Natural killer cell (primary cell): Measurements from ENCODE around the gene PCK1. TPM values are rescaled to one million over a fixed set of nuclear protein-coding genes. Genes with fewer than 3 reads are reported as not detected.

ENCODE experiments used
- ATAC-seq, 3 donors: fragments of 150-1000 bp in 2 of 3; fragments of 200-7000 bp in 1 of 3; cut with Tn5 transposase; 1 replicate in 1 of 3; 2 replicates in 2 of 3; pipeline ENCODE4 v1.10.0; 2021; ENCODE audit warnings: mild to moderate bottlenecking in 2 of 3, moderate library complexity in 2 of 3
- DNase-seq, 2 donors: peaks; one replicate each; pipeline versions ENCODE4 v3.0.0 to v3.0.0-alpha.2; 2013 to 2021; ENCODE audit warnings: mixed read lengths in 1 of 2
- H3K27ac ChIP-seq: one replicate; pipeline ENCODE4 v1.5.1; 2013; ENCODE audit warnings: mild to moderate bottlenecking, low read length
- H3K27me3 ChIP-seq: one replicate; pipeline ENCODE4 v1.6.1; 2013; ENCODE audit warnings: low read length; ENCODE audit not compliant: control insufficient read depth, insufficient read depth
- H3K36me3 ChIP-seq: one replicate; pipeline ENCODE4 v1.6.1; 2013; ENCODE audit warnings: low read length; ENCODE audit not compliant: control insufficient read depth, insufficient read depth
- H3K4me1 ChIP-seq: one replicate; pipeline ENCODE4 v1.6.1; 2013; ENCODE audit warnings: low read length; ENCODE audit not compliant: control insufficient read depth, insufficient read depth
- H3K4me3 ChIP-seq: one replicate; pipeline ENCODE4 v1.5.1; 2013; ENCODE audit warnings: low read length
- H3K9me3 ChIP-seq: one replicate; pipeline ENCODE4 v1.6.1; 2013; ENCODE audit warnings: low read length; ENCODE audit not compliant: control insufficient read depth, insufficient read depth
- H3K27ac Mint-ChIP-seq, 2 donors: one replicate each; pipeline ENCODE4 v1.8.0; 2022; ENCODE audit warnings: mild to moderate bottlenecking in 2 of 2, mixed read lengths in 2 of 2, moderate library complexity in 1 of 2
- H3K27me3 Mint-ChIP-seq, 2 donors: one replicate each; pipeline ENCODE4 v1.8.0; 2022; ENCODE audit warnings: low read depth in 2 of 2, mixed read lengths in 2 of 2
- H3K36me3 Mint-ChIP-seq: one replicate; pipeline ENCODE4 v1.8.0; 2022; ENCODE audit warnings: mixed read lengths
- H3K4me1 Mint-ChIP-seq, 2 donors: one replicate each; pipeline ENCODE4 v1.8.0; 2022; ENCODE audit warnings: mixed read lengths in 2 of 2
- H3K4me3 Mint-ChIP-seq: one replicate; pipeline ENCODE4 v1.8.0; 2022; ENCODE audit warnings: mild to moderate bottlenecking, moderate library complexity, mixed read lengths
- H3K9me3 Mint-ChIP-seq, 2 donors: one replicate each; pipeline ENCODE4 v1.8.0; 2022; ENCODE audit warnings: mixed read lengths in 2 of 2
- WGBS: methylation state at CpG from one replicate; pipeline ENCODE4 v1.1.7; 2013; ENCODE audit warnings: missing lambda C conversion rate; ENCODE audit not compliant: insufficient coverage; 5-methylcytosine and 5-hydroxymethylcytosine counted together
- intact Hi-C: fragments of 100-400 bp; cut with micrococcal nuclease; formaldehyde crosslinking; loops from one replicate; pipeline ENCODE4 v1.14.2; 2022
- total RNA-seq, 4 donors: library from RNA; stranded (reverse); fragments of 120-200 nt in 1 of 4; gene quantifications; one replicate each; pipeline versions ENCODE4 v1.2.3 to v1.2.4, GENCODE V29; 2013 to 2022
- TF ChIP-seq, protein P1 (sequence below): fragments of 200-600 bp; IDR thresholded peaks from one replicate; pipeline ENCODE4 v1.8.0; 2022; ENCODE audit warnings: antibody characterized with exemption

Gene PCK1
- total RNA-seq, 3 donors from 2014 or later (not counting 1 experiment from before 2014, with no cell fraction given): not detected

DNA sequence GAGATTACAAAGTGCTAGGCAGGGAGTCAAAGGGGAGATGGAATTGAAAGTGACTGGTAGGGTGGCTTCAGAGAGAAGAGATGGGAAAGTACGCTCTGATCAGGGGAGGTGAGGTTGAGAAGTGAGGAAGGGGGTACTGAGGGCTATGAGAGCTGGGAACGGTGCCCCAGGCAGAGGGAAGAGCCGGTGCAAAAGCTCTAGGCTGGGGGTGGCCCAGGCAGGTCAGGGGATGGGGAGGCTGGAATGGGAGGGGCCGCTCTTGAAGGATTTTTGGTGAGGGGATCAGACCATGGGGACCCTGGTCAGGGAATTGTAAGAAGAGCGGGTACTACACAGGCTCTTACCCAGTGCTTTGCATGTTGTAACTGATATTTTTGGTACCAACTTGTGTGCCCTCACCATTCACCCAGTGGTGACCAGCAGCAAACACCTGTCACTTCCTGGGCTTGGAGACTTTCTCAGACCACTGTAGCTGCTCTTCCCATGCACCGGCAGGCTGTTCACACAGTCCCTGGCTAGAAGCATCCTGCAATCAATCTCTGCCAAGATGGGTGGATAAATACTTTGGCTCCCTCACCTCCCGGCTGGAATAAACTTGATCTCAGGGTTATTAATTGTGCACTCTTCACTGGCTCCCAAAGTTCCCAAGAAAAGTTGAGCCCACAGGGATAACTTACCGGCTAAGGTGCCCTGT, 24.0 kb downstream of the PCK1 start:
- Histone ChIP-seq H3K36me3 (no peaks in the 10 kb centered on the region), H3K9me3 (no peaks in the 10 kb centered on the region), H3K27me3 (peaks cover 4% of the 10 kb centered on the region), H3K27ac (no peak overlapping the region), H3K4me1 (no peaks in the 10 kb centered on the region), H3K4me3 (no peak overlapping the region)
- Mint-ChIP-seq H3K36me3 (no peaks in the 10 kb centered on the region), H3K4me1 (no peaks in the 10 kb centered on the region), H3K27me3 (peaks cover 38 to 60% of the 10 kb centered on the region in 2 donors), H3K4me3 (no peak overlapping the region), H3K27ac (no peak overlapping the region), H3K9me3 (no peaks in the 10 kb centered on the region)
- ATAC-seq (no peak), DNase-seq (no peak)
- WGBS: 77% methylated on average over 8 of the region's 8 CpGs
- intact Hi-C loops: no loop called here
- TF ChIP-seq, protein P1, sequence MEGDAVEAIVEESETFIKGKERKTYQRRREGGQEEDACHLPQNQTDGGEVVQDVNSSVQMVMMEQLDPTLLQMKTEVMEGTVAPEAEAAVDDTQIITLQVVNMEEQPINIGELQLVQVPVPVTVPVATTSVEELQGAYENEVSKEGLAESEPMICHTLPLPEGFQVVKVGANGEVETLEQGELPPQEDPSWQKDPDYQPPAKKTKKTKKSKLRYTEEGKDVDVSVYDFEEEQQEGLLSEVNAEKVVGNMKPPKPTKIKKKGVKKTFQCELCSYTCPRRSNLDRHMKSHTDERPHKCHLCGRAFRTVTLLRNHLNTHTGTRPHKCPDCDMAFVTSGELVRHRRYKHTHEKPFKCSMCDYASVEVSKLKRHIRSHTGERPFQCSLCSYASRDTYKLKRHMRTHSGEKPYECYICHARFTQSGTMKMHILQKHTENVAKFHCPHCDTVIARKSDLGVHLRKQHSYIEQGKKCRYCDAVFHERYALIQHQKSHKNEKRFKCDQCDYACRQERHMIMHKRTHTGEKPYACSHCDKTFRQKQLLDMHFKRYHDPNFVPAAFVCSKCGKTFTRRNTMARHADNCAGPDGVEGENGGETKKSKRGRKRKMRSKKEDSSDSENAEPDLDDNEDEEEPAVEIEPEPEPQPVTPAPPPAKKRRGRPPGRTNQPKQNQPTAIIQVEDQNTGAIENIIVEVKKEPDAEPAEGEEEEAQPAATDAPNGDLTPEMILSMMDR: no peak

DNA sequence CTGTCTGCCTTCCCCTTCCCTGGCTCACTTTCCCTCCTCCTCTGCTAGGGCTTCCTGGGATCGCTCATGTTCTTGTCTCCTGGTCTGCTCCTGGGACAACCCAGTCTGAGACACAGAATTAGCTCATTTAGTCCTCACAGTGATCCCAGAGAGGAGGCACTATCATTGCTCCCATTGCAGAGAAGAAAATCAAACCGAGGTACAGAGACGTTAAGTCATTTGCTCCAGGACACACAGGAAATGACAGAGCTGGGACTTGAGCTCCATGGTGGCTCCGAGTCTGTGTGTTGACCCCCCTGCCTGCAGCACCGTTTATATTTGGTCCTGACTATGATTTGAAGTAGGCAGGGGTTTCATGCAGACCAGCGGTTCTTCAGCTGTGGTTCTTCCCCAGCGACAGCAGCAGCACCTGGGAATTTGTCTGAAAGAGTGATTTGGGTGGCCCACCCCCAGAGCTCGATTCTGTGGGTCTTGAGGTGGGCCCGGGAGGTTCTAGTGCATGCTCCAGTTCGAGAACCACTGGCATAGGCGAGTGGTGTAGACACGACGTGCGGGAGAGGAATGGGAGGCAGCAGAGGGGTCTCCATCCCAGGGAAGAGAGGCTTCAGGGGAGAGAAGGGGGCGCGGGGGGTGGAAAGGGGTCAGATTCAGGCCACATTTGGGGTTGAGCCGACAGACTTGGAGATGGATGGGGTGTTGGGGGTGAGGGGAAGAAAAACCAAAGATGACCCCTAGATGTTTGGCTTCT, 24.7 kb downstream of the PCK1 start:
- no peaks in the 10 kb centered on the region for H3K9me3 ChIP-seq

DNA sequence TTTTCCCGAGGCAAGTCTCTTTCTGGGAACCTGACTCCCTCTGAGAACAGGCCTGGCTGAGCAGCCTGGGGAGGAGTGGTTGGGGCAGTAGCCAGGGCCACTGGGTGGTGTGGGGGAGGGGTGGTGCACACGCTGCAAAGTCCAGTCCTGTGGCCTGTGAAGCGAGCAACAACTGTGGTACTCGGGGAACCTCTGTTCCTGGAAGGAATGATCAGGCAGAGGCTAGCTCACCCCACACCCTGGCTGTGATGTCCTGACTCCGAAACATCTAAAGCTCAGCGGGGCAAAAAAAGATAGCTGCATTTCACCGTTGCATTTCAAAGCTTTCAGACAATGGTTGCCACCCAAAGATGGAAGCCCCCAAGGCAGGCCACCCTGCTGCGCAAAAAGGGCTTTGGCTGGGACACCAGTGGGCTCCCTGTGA, 25.5 kb downstream of the PCK1 start:
- H3K4me3 Mint-ChIP-seq: no peak overlapping the region
- Histone ChIP-seq H3K4me3 (no peak overlapping the region), H3K27me3 (peaks cover 4% of the 10 kb centered on the region), H3K27ac (no peak overlapping the region), H3K9me3 (no peaks in the 10 kb centered on the region), H3K4me1 (no peaks in the 10 kb centered on the region), H3K36me3 (no peaks in the 10 kb centered on the region)
- ATAC-seq (no peak), DNase-seq (no peak)
- TF ChIP-seq, protein P1: no peak
- WGBS: 70% methylated on average over 8 of the region's 8 CpGs
- H3K36me3 Mint-ChIP-seq: no peaks in the 10 kb centered on the region
- peaks cover 30 to 45% of the 10 kb centered on the region in 2 donors for H3K27me3 Mint-ChIP-seq
- H3K9me3 Mint-ChIP-seq: no peaks in the 10 kb centered on the region
- H3K27ac Mint-ChIP-seq: no peak overlapping the region
- intact Hi-C loops: no loop called here
- H3K4me1 Mint-ChIP-seq: no peaks in the 10 kb centered on the region

More for the DNA sequence above, 24.7 kb downstream of the PCK1 start:
- peaks cover 4% of the 10 kb centered on the region for H3K27me3 ChIP-seq
- DNase-seq (no peak), ATAC-seq (no peak)
- TF ChIP-seq, protein P1: no peak
- H3K27ac Mint-ChIP-seq: no peak overlapping the region
- H3K27ac ChIP-seq: no peak overlapping the region
- 77% methylated on average over 17 of the region's 17 CpGs for WGBS
- H3K27me3 Mint-ChIP-seq: peaks cover 31 to 53% of the 10 kb centered on the region in 2 donors
- H3K36me3 ChIP-seq: no peaks in the 10 kb centered on the region
- H3K4me3 Mint-ChIP-seq: no peak overlapping the region
- H3K4me1 Mint-ChIP-seq: no peaks in the 10 kb centered on the region
- intact Hi-C loops: no loop called here
- no peaks in the 10 kb centered on the region for H3K4me1 ChIP-seq
- no peaks in the 10 kb centered on the region for H3K36me3 Mint-ChIP-seq
- H3K4me3 ChIP-seq: no peak overlapping the region
- H3K9me3 Mint-ChIP-seq: no peaks in the 10 kb centered on the region
